ENCODE measurements around the gene SUPT16H. TPM values are rescaled to one million over a fixed set of nuclear protein-coding genes. Genes with fewer than 3 reads are reported as not detected.

The SUPT16H gene
- polyA plus RNA-seq, 2 of the 4 experiments (the other 2 are of a cell fraction), result 121 to 131 TPM

DNA sequence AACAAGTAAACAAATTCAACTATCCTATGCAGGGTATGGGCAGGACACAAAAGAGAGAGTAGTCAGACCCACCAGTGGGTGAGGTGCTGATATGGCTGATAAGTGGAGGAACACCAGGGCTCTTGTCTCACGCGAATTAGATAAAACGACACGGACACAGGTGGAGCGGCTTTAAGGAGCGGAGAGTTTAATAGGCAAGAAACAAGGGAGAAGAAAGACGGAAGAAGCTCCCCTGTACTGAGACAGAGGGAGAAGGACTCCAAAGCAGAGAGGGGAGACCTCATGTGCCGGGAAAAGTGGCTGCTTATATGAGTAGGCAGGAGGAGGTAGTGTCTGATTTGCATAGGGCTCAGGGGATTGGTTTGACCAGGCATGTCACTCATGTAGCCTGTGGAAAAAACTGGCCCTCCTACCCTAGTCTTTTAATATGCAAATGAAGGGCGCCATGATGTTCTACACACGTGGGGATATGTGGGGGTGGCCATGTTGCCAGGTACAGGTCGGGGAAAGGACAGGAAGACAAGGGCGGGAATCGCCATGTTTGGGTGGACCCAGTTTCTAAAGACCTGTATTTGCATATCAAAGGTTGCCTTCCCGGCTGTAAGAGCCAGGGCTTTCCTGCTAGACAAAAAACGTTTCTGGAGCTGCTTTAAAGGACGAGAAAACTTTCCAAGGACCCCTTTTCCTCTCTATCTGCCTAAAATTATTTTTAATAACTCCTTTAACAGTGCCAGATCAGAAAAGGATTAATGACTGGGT is 75.2 kb downstream of the SUPT16H start:
- WGBS (ENCODE audit: missing lambda C conversion rate), result 7% methylated on average over 16 of the region's 16 CpGs
- ChIA-PET CTCF (no interaction called here), POLR2A (interaction anchor here (1.2 to 1.4 kb wide), 3 partner anchors 10 to 76 kb away, joined by 5 to 8 read pairs (median 7); partner anchors contain the start of gene SUPT16H)
- H3K4me2 ChIP-seq, result peak overlapping the region; percentile 78
- peak; percentile 84 for FAIRE-seq
- peak overlapping the region; percentile 35 for H3K4me3 ChIP-seq
- H3K27ac ChIP-seq, result peak overlapping the region; percentile 77 to 89
- H3K4me1 ChIP-seq, result peaks cover 18% of the 10 kb centered on the region
- DNase-seq (ENCODE audit: low read depth in 1 of 2, low spot score in 1 of 2), result peak; percentile 50 to 97
- peak; percentile 94 to 95 for ATAC-seq
- no peaks in the 10 kb centered on the region for H3K9me3 ChIP-seq
- TF ChIP-seq TFCP2L1 (CRISPR knock-in tag; IDR thresholded peaks at IDR 0.05) (no peak), RFX5 (IDR thresholded peaks at IDR 0.05) (no peak), POLR2A (IDR thresholded peaks at IDR 0.05; ENCODE audit: low read length) (peak; percentile 41), JUNB (IDR thresholded peaks at IDR 0.05) (no peak), TP53 (CRISPR knock-in tag; IDR thresholded peaks at IDR 0.05) (no peak), NFE2L2 (conservative IDR thresholded peaks at IDR 0.05; ENCODE audit: low read length) (no peak), E2F6 (IDR thresholded peaks at IDR 0.05; ENCODE audit: borderline replicate concordance, low read depth) (peak; percentile 71; the same call in 1 of the 2 replicates), RAD21 (conservative IDR thresholded peaks at IDR 0.05 in 1 of 2, IDR thresholded peaks at IDR 0.05 in 1 of 2) (no peak), CHD2 (IDR thresholded peaks at IDR 0.05; ENCODE audit: low read length, partially characterized antibody) (no peak), RNF2 (IDR thresholded peaks at IDR 0.05; ENCODE audit: borderline replicate concordance, low read depth) (no peak), CHD4 (IDR thresholded peaks at IDR 0.05; ENCODE audit: borderline replicate concordance) (no peak), ZFP36 (IDR thresholded peaks at IDR 0.05; ENCODE audit: borderline replicate concordance, partially characterized antibody) (no peak), HOXA7 (CRISPR knock-in tag; IDR thresholded peaks at IDR 0.05) (no peak), ATOH8 (CRISPR knock-in tag; IDR thresholded peaks at IDR 0.05; ENCODE audit: low read depth) (no peak), JUN (IDR thresholded peaks at IDR 0.05) (no peak), EP300 (IDR thresholded peaks at IDR 0.05) (no peak), FOSL2 (IDR thresholded peaks at IDR 0.05) (no peak), FOSL2 (CRISPR knock-in tag; IDR thresholded peaks at IDR 0.05) (no peak), MYC (IDR thresholded peaks at IDR 0.05; ENCODE audit: borderline replicate concordance, low read length) (peak; percentile 97), ZC3H11A (IDR thresholded peaks at IDR 0.05) (no peak), GATA3 (IDR thresholded peaks at IDR 0.05; ENCODE audit: borderline replicate concordance) (no peak), FOXS1 (CRISPR knock-in tag; IDR thresholded peaks at IDR 0.05) (no peak), KDM1A (IDR thresholded peaks at IDR 0.05; ENCODE audit: low read depth) (no peak), NPAS2 (CRISPR knock-in tag; IDR thresholded peaks at IDR 0.05; ENCODE audit: borderline replicate concordance) (no peak), RCOR1 (IDR thresholded peaks at IDR 0.05; ENCODE audit: low read depth, low read length) (no peak), MAZ (IDR thresholded peaks at IDR 0.05; ENCODE audit: borderline replicate concordance, low read depth, low read length) (no peak), EHMT2 (IDR thresholded peaks at IDR 0.05; ENCODE audit: low read depth) (no peak), NR3C1 (IDR thresholded peaks at IDR 0.05) (no peak), BHLHE40 (IDR thresholded peaks at IDR 0.05; ENCODE audit: low read depth, low read length) (no peak), HDAC2 (IDR thresholded peaks at IDR 0.05) (no peak)
- TF ChIP-seq, protein P1, sequence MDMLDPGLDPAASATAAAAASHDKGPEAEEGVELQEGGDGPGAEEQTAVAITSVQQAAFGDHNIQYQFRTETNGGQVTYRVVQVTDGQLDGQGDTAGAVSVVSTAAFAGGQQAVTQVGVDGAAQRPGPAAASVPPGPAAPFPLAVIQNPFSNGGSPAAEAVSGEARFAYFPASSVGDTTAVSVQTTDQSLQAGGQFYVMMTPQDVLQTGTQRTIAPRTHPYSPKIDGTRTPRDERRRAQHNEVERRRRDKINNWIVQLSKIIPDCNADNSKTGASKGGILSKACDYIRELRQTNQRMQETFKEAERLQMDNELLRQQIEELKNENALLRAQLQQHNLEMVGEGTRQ (IDR thresholded peaks at IDR 0.05), result peak; percentile 53
- TF ChIP-seq, protein P2, sequence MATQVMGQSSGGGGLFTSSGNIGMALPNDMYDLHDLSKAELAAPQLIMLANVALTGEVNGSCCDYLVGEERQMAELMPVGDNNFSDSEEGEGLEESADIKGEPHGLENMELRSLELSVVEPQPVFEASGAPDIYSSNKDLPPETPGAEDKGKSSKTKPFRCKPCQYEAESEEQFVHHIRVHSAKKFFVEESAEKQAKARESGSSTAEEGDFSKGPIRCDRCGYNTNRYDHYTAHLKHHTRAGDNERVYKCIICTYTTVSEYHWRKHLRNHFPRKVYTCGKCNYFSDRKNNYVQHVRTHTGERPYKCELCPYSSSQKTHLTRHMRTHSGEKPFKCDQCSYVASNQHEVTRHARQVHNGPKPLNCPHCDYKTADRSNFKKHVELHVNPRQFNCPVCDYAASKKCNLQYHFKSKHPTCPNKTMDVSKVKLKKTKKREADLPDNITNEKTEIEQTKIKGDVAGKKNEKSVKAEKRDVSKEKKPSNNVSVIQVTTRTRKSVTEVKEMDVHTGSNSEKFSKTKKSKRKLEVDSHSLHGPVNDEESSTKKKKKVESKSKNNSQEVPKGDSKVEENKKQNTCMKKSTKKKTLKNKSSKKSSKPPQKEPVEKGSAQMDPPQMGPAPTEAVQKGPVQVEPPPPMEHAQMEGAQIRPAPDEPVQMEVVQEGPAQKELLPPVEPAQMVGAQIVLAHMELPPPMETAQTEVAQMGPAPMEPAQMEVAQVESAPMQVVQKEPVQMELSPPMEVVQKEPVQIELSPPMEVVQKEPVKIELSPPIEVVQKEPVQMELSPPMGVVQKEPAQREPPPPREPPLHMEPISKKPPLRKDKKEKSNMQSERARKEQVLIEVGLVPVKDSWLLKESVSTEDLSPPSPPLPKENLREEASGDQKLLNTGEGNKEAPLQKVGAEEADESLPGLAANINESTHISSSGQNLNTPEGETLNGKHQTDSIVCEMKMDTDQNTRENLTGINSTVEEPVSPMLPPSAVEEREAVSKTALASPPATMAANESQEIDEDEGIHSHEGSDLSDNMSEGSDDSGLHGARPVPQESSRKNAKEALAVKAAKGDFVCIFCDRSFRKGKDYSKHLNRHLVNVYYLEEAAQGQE (IDR thresholded peaks at IDR 0.05), result no peak
- TF ChIP-seq, protein P3, sequence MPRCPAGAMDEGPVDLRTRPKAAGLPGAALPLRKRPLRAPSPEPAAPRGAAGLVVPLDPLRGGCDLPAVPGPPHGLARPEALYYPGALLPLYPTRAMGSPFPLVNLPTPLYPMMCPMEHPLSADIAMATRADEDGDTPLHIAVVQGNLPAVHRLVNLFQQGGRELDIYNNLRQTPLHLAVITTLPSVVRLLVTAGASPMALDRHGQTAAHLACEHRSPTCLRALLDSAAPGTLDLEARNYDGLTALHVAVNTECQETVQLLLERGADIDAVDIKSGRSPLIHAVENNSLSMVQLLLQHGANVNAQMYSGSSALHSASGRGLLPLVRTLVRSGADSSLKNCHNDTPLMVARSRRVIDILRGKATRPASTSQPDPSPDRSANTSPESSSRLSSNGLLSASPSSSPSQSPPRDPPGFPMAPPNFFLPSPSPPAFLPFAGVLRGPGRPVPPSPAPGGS (IDR thresholded peaks at IDR 0.05), result 0 out of 3 replicates have a peak, but pooled peaks have one; percentile 53

All from A549 (cell line).